ENCODE measurements around the gene ATG7. TPM values are rescaled to one million over a fixed set of nuclear protein-coding genes. Genes with fewer than 3 reads are reported as not detected.

Gene ATG7
- polyA plus RNA-seq, 1 donor (not counting 4 experiments of a cell fraction or from before 2014, with no cell fraction given) = 27.9 TPM

DNA sequence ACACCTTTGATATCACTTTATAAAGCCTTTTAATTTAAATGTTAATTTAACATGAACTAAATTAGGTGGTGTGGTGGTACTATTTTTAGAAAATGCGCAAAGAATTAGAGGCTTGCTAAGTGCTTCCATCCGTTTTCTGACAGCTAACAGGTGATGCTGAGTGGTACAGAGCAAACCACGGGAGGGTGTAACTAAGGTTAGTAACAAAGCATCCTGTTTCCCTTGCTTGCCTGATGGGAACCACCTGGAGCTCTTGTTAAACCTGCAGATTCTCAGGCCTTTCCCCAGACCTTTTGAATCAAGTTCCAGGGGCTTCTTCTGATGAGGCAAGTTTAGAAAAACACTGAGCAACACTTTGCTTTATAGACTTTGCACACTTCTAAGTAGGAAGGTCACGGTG is 101.0 kb downstream of the ATG7 start:
- Histone ChIP-seq H3K9me3 (ENCODE audit: control insufficient read depth, low read depth, low read length) (no peaks in the 10 kb centered on the region), H3K27ac (ENCODE audit: control insufficient read depth, insufficient read depth, low read length) (no peak overlapping the region), H3K36me3 (ENCODE audit: control insufficient read depth in 2 of 2, extremely low read depth in 1 of 2, insufficient read depth in 2 of 2, low read length in 2 of 2) (peaks cover 0 to 5% of the 10 kb centered on the region in 2 experiments), H4K20me1 (ENCODE audit: control insufficient read depth, extremely low read depth, insufficient read depth, low read length) (no peaks in the 10 kb centered on the region), H3K9me1 (ENCODE audit: control insufficient read depth, extremely low read depth, insufficient read depth, low read length) (no peaks in the 10 kb centered on the region), H3K4me2 (ENCODE audit: control insufficient read depth, extremely low read depth, insufficient read depth, low read depth, low read length) (no peak overlapping the region), H3K79me2 (ENCODE audit: control insufficient read depth, insufficient read depth, low read length) (no peaks in the 10 kb centered on the region), H3K4me1 (ENCODE audit: control insufficient read depth, extremely low read depth, insufficient read depth, low read length) (peaks cover 5% of the 10 kb centered on the region), H2AFZ (ENCODE audit: control insufficient read depth, low read length) (no peak overlapping the region), H3K4me3 (ENCODE audit: control insufficient read depth in 2 of 3, extremely low read depth in 1 of 3, insufficient read depth in 2 of 3, low read depth in 1 of 3, low read length in 3 of 3) (no peak overlapping the region), H3K9ac (ENCODE audit: control insufficient read depth, extremely low read depth, insufficient read depth, low read length) (no peak overlapping the region), H3K27me3 (ENCODE audit: control insufficient read depth, extremely low read depth, insufficient read depth, low read length) (no peaks in the 10 kb centered on the region)
- no peak for TF ChIP-seq EZH2 (IDR thresholded peaks at IDR 0.05; ENCODE audit: low read length)
- TF ChIP-seq, protein P1, sequence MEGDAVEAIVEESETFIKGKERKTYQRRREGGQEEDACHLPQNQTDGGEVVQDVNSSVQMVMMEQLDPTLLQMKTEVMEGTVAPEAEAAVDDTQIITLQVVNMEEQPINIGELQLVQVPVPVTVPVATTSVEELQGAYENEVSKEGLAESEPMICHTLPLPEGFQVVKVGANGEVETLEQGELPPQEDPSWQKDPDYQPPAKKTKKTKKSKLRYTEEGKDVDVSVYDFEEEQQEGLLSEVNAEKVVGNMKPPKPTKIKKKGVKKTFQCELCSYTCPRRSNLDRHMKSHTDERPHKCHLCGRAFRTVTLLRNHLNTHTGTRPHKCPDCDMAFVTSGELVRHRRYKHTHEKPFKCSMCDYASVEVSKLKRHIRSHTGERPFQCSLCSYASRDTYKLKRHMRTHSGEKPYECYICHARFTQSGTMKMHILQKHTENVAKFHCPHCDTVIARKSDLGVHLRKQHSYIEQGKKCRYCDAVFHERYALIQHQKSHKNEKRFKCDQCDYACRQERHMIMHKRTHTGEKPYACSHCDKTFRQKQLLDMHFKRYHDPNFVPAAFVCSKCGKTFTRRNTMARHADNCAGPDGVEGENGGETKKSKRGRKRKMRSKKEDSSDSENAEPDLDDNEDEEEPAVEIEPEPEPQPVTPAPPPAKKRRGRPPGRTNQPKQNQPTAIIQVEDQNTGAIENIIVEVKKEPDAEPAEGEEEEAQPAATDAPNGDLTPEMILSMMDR (optimal IDR thresholded peaks at IDR 0.05 in 1 of 3, IDR thresholded peaks at IDR 0.05 in 1 of 3, conservative IDR thresholded peaks at IDR 0.05 in 1 of 3; ENCODE audit: extremely low read depth in 1 of 3, insufficient read depth in 2 of 3, low read length in 3 of 3) = no peak
- DNase-seq (ENCODE audit: low read depth, low spot score) (no peak), FAIRE-seq (no peak)
- dilution Hi-C loops (cut with MboI; ENCODE audit: extremely low pct_ligation_motif_present, low sequenced_read_pairs) = no loop called here

DNA sequence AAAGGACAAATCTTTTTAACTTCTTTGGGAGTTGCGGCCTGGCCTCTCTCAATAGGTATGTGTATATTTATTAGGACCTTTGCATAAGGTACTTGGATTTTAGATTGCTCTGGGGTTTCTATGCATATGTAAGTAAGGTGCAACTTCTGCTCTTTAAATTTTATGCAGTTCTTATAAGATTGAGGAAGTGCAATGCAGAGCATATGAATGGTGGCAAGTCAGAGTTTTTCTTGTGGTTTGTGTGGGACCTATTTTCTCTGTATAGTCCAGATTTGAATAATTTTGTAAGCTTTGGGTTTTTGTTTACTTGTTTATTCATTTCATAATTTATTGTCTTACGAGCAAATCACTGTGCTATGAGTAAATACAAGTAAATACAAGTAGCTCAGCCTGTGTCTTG is 101.5 kb downstream of the ATG7 start:
- Histone ChIP-seq H3K27me3 (ENCODE audit: control insufficient read depth, extremely low read depth, insufficient read depth, low read length) (no peaks in the 10 kb centered on the region), H3K9ac (ENCODE audit: control insufficient read depth, extremely low read depth, insufficient read depth, low read length) (no peak overlapping the region), H3K4me3 (ENCODE audit: control insufficient read depth in 2 of 3, extremely low read depth in 1 of 3, insufficient read depth in 2 of 3, low read depth in 1 of 3, low read length in 3 of 3) (no peak overlapping the region), H3K9me3 (ENCODE audit: control insufficient read depth, low read depth, low read length) (no peaks in the 10 kb centered on the region), H4K20me1 (ENCODE audit: control insufficient read depth, extremely low read depth, insufficient read depth, low read length) (no peaks in the 10 kb centered on the region), H3K27ac (ENCODE audit: control insufficient read depth, insufficient read depth, low read length) (no peak overlapping the region), H3K4me1 (ENCODE audit: control insufficient read depth, extremely low read depth, insufficient read depth, low read length) (peaks cover 5% of the 10 kb centered on the region), H3K4me2 (ENCODE audit: control insufficient read depth, extremely low read depth, insufficient read depth, low read depth, low read length) (no peak overlapping the region), H3K9me1 (ENCODE audit: control insufficient read depth, extremely low read depth, insufficient read depth, low read length) (no peaks in the 10 kb centered on the region), H2AFZ (ENCODE audit: control insufficient read depth, low read length) (no peak overlapping the region), H3K36me3 (ENCODE audit: control insufficient read depth in 2 of 2, extremely low read depth in 1 of 2, insufficient read depth in 2 of 2, low read length in 2 of 2) (peaks cover 0 to 5% of the 10 kb centered on the region in 2 experiments), H3K79me2 (ENCODE audit: control insufficient read depth, insufficient read depth, low read length) (no peaks in the 10 kb centered on the region)
- dilution Hi-C loops (cut with MboI; ENCODE audit: extremely low pct_ligation_motif_present, low sequenced_read_pairs) = no loop called here
- TF ChIP-seq EZH2 (IDR thresholded peaks at IDR 0.05; ENCODE audit: low read length) = no peak
- TF ChIP-seq, protein P1 (optimal IDR thresholded peaks at IDR 0.05 in 1 of 3, IDR thresholded peaks at IDR 0.05 in 1 of 3, conservative IDR thresholded peaks at IDR 0.05 in 1 of 3; ENCODE audit: extremely low read depth in 1 of 3, insufficient read depth in 2 of 3, low read length in 3 of 3) = no peak
- DNase-seq (ENCODE audit: low read depth, low spot score) = no peak
- FAIRE-seq = no peak

Data from keratinocyte (primary cell).